NCI-H524 treated with DMSO at 0.1 percent for 48 hours (cell line): ENCODE results near the gene GMDS.
A peak's percentile ranks its signal among the peaks of the same experiment; 100 is the strongest.

Experiments
- DNase-seq: peaks from one replicate; lab custom pipeline; 2025; lab: John Stamatoyannopoulos, UW

Gene GMDS

DNA sequence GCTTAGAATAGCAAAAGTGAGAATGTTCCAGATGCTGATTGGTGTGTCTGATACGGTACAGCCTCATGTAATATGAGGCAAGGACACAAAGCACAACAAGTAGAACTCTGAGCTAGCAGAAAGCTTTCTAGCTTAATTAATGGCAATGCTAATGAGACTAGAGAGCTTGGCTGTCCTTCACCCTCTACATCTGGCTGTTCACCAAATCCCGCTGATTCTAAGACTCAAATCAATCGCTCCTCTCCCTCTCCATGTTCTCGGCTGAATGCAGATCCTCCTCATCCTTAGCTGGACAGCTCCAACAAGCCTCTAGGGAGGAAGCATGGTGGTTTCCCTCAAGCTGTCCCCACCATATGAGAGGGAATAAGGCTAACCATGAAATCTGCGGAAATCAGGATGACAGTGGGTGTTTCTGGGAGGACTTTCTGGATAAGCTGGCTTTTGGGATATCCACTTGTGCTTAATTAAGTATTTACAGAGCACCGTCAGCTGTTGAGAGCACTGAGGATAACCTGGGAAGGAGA, 506.8 kb downstream of the GMDS start:
- DNase-seq: no peak

GRCh38 chr6:1737463-1738311, 507.7 kb downstream of the GMDS start:
- DNase-seq: no peak

DNA sequence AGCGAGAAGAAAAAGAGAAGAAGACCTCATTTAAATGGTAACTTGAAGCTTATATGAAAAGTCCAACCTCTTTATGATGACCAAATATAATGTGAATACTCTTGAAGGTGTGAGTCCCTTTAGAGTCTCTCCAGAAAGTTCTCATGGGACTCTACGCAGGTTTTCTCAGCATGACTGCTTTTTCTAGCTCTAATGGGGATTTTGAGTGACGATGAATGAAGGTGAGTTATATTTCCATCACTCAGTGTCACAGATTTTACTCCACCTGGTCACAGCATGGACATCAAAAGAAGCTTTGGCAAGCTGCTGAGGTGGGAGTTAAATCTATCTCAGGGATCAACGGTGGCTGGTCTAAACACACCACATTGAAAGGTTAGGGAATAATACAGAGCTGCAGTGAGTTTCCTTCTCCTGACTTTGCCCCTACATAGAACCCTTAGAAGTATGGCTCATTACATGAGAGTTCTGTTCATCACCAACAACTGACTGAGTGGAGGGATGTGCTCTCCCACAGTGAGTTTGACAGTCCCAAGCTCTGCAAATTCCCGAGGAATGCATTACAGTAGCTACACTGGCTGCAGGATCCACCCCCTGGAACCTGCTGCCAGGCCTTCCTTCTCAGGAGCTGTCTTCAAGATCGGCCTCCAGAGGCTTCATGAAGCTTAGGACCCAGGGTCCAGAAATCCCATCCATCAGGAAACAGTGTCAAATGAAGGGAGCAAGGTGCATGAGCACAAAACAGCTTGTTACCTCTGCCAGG, 508.9 kb downstream of the GMDS start:
- no peak for DNase-seq

DNA sequence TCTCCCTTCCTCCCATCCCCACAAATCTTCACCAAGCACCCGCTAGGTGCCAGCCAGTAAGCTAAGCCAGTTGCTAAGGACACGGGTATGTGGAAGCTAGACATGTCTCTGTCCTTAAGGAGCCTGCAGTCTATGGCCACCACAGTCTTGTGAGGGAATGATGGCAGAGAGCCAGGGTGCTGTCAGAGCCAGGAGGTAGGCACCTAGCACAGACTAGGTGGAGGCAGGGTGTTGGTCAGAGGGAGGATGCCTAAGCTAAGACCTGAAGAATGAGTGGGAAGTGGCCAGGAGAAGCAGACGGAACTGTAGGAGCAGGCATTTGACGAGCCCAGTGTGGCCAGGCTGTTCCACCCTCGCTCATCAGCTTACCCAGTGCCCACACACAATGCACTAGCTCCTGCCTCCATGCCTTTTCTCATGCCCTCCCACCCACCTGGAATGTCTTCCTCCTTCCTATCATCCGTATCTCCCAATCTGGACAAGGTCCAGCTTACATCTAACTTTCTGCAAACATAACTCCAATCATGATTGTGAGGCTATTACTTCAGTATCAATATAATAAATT, 510.1 kb downstream of the GMDS start:
- no peak for DNase-seq

DNA sequence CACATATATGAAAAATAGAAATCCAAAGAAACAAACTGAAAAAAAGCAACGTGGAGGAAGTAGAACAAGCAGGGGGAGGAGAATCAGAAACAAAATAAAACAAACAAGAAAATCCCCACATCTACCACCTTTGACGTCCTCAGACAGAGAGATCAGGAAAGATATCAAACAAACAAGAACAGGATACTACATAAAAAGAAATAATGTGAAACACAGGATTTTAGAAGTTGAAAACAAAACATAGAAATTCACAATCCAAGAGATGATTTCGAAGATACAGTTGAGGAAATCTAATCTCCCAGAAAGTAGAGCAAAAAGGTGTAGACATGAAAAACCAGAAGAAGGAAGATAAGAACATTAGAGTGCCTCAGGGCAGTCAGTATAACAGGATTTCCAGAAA, 514.5 kb downstream of the GMDS start:
- no peak for DNase-seq

- DNase-seq: no peak
These were observed 515.7 kb downstream of the GMDS start for GRCh38 chr6:1729750-1730140.

DNA sequence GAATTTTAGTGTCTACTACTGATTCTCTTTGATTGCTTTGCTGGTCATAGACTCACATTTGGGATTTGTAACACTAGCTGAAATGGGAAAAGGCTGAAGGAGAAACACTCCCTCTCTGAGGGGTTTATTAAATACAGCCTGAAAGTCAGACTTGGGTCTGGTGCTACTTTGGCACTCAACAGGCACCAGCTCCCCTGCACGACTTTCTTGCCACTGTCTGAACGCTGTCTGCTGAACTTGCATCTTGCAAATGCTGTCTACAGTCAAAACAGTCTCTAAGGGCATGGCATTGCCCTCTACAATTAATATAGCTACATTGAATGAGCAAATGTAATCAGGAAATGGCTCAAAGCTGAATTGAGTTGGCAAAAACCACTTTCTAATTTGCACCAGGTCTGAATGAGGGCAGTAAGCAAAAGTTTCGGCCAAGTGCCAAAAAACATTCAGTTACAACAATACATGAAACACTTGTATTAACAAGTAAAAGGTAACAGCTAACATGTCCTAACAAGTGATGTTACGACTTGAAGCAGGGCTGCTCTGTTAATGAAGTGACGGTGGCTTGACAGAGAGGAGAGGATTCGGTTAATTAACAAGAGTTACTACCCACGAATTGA, 516.2 kb downstream of the GMDS start:
- no peak for DNase-seq

DNA sequence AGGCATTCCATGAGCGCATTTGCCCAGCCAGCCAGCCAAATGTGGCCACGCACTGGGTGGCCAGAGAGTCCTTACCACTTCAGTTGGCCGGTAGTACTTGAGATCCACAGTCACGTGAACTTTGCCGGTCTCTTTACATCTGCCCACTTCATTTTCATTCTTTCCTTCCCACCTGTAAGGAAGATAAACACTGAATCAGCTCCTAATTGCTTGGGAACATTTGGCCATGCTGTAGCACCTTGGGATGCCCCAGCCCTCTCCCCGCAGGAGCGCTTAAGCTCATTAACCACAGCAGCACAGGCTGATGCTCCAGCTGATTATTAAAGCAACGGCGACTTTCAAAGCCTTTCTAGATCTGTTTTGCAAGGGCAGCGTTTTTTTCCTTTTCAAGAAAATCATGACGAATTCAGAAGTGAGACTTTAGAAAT, 519.0 kb downstream of the GMDS start:
- DNase-seq: peak; percentile 27

DNA sequence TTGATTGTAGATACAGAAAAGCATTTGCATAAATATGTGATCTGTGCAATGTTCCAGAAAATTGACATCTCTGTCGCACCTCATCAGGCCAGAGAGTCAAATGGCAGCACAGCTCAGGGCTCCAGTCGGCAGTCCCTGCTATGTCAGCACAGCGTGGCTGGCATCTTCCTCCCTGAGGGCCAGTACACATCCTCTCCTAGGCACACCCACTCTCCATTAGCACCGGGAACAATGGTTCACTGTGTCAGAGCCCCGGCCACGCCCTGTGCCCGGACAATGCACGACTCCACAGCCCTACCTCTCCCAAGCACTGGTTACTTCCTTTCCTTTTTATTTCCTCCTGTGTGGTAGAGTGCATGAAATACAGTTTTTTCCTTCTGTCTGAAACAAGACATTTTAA, 520.8 kb downstream of the GMDS start:
- DNase-seq: no peak

DNA sequence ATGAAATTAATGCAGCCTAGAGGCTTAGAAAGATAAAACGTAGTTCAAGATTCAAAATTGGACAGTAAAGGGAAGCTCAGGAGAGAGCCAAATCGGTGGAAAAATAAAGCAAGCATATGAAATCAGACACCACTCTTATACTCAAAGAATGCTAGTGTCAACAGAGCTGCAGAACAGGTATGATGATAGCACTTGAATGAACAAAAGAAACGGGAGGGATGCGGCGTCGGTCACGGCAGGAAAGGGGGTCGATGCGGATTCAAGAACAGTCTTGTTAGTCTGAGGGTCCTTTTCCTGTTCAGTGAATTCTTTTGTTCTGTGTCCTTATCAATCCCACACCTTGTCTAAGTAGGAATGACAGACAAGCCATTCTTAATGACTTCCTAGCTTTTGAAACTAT, 521.3 kb downstream of the GMDS start:
- no peak for DNase-seq

GRCh38 chr6:1722801-1723200, 522.6 kb downstream of the GMDS start:
- no peak for DNase-seq

DNA sequence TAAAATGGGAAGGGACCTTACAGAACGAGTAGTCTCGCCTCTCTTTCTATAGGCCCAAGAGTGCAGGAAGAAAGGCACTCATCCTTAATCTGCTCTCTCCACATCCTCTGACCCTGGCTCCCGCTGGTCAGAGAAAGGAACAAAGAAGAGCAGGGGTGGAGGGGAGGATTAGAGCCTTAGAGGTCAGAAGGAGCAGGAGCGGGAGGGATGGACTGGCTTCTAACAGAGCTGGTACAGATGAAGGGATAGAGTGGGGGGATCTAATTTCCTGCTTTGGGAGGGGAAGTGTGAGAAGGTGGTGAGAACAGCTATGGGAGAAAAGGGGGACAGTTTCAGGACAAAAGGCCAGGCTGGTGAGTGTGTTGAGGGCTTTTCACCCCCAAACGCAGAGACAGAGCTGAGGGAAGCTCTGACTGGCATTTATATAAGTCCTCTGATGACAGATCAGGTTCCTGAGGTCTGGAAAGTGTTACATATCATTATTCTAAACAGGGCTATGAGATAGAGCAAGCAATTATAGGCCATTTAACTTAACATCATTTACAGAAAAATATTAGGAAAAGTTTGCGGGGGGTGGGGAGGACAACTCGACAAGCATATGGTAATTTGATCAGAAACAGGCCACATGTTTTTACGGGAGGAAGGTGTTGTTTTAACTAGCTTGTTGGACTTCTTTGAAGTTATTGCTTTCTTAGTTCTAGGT, 524.6 kb downstream of the GMDS start:
- no peak for DNase-seq

DNA sequence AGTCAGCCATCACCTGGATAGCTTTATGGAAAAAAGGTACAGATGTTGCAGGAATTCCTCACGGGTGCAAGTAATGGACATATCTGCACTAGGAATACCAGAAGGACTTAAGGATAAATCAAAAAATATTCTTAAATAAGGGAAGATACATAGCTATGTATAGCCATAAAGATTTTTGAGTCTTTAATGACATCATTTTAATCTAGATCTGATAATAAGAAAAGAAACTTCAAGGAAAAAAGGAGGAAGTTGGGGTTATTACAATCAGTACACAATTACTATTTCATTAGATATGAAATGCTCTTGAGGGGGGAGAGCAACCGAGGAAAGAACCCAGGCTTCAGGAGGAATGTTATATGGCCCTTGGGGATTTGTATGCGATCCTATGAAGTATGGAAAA, 525.5 kb downstream of the GMDS start:
- DNase-seq: no peak

DNA sequence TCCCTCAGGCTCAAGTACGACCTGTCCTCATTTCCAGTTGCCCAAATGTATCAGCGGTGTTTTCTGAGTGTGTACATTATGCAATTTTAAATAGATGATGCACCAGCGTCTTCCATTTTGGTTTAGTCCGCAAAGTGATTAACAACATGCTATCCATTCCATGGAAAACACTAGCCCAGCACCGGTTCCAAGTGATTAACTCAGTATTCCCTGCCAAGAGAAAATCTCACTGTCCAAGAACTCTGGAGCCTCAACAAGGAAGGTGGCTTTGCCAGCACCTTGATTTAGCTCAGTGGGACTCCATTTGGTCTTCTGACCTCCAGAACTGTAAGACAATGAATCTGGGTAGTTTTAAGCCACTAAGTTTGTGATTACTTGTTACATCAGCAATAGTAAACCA, 528.5 kb downstream of the GMDS start:
- DNase-seq: no peak

DNA sequence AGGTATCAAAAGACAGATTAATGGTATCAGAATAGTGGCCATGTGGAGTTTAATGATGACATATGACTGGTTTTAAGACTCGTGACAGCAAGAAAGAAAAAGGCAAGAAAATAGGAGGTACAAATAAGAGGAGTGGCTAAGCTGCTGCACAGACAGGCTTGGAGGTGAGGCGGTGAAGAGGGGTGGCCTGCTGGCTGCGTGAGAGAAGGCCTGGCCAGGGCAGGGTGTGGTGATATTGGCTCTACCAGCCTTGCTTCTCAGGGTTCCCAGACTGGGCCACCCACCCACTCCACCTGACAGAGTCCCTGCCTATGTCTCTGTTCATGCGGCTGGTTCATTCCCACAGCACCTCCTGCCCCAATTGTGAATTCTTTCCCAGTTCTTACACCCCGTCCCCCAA, 529.0 kb downstream of the GMDS start:
- no peak for DNase-seq

DNA sequence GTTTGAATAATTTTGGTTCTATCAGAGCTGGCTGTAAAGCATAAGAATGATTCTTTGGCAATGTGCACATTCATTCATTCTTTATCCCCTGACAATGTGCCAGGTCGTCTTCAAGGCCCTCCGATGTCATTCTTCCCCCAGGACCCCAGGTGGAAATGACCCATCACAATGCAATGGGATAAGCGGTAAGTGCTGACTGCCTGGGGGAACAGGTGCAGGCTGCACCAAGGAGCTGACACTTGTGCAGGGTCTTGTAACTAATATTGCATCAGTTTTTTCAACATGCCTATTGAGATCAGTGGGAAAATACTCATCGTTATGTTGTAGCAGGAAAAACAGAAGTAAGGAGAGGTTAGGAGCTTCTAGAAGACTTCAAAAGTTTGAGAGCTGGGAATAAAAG, 530.1 kb downstream of the GMDS start:
- no peak for DNase-seq

DNA sequence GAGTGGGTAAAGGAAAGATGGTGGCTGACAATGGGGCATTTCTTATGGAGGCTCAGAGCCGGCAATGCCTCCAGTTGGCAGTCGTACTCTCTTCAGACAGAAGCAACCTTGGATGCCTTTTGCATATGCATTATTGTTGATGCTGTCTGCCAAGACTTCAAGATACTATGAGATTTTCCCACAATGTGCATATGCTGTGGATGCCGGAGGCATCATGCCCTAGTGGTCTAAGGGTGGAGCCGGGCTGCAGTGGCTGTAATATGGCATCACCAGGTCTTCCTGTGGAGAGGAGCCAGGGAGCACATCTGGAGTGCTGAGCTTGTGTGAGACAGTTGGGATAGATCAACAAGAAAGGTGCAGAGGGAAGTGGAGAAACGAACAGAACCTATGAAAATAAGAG, 530.8 kb downstream of the GMDS start:
- no peak for DNase-seq

DNA sequence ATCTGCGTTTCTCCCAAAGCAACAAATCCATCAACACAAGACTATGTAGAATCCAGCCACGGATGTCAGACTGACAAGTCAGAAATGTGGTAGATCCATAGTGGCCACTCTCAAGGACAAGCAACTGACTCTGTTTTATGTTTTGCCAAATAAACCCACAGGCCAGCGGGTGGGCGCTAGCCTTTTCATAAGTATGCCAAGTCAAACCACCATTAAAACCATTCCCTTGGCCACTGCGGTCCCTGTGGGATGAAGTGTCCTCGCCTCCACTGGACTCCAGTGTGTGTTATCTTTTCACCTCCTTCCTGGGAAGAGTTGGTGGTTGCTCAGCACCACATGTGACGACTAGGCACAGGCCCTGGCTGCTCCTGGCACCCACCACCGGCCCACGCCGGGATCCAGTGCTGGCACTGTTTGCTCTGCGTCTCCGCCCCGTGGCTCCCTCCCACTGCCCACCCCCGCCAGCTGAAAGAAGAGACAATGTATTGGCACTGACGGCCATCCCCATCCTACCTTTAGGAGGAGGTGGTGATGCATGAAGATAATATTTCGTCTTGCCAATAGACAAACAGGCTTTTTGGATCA, 532.3 kb downstream of the GMDS start:
- DNase-seq: no peak

- DNase-seq: no peak
These were observed 533.0 kb downstream of the GMDS start for GRCh38 chr6:1712451-1712850.

GRCh38 chr6:1711136-1711535, 534.3 kb downstream of the GMDS start:
- no peak for DNase-seq

DNA sequence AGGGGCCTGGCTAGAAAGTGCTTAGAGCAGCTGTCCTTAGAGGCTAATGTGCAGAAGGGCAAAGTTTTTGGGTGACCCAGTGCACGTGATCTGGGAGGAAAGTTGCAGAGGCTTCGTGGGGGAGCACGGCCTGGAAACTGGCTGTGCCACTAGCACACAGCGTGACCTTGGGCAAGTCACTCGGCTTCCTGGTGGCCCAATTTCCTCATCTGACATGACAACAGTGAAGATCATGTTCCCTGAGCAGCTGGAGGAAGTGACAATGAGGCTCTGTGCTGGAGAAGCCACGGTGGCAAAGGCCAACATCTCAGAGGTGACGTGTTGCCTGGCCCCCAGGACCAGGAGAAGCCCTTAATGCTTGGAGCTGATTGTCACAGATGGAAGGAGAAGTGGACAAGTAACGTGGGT, 536.2 kb downstream of the GMDS start:
- DNase-seq: no peak
